Measurements from ENCODE around the gene SLC10A7. TPM values are rescaled to one million over a fixed set of nuclear protein-coding genes. Genes with fewer than 3 reads are reported as not detected.

The SLC10A7 gene
- total RNA-seq, 2 experiments from 2014 or later = 8.7 to 9.9 TPM

- Histone ChIP-seq H3K4me3 (ENCODE audit: low read length) (no peak overlapping the region), H3K27ac (ENCODE audit: low read depth in 1 of 2, low read length in 2 of 2) (no peak overlapping the region), H3K9me3 (ENCODE audit: control insufficient read depth in 1 of 2, insufficient read depth in 1 of 2, low read length in 2 of 2) (no peaks in the 10 kb centered on the region), H3K27me3 (ENCODE audit: control insufficient read depth in 1 of 2, insufficient read depth in 2 of 2, low read length in 2 of 2) (no peaks in the 10 kb centered on the region), H3K4me1 (ENCODE audit: insufficient read depth, low read length) (no peaks in the 10 kb centered on the region), H3K36me3 (ENCODE audit: insufficient read depth, low read length) (no peaks in the 10 kb centered on the region)
- no peaks in the 10 kb centered on the region for H3K4me1 Mint-ChIP-seq (ENCODE audit: low read depth)
- H3K9me3 Mint-ChIP-seq = no peaks in the 10 kb centered on the region
- POLR2A ChIA-PET = no interaction called here
- intact Hi-C loops (cut with DNase I, micrococcal nuclease) = no loop called here
- peaks cover 25% of the 10 kb centered on the region for H3K36me3 Mint-ChIP-seq (ENCODE audit: low read depth)
- TF ChIP-seq CTCF (IDR thresholded peaks at IDR 0.05) = no peak
- no peak overlapping the region for H3K4me3 Mint-ChIP-seq
- ATAC-seq (ENCODE audit: poor library complexity) (no peak), DNase-seq (no peak)
- CTCF ChIA-PET = no interaction called here
- H3K27ac Mint-ChIP-seq = no peak overlapping the region
- no peaks in the 10 kb centered on the region for H3K27me3 Mint-ChIP-seq
Measured at GRCh38 chr4:146261041-146261440, 260.7 kb downstream of the SLC10A7 start.

- Mint-ChIP-seq H3K27ac (no peak overlapping the region), H3K36me3 (ENCODE audit: low read depth) (peaks cover 26% of the 10 kb centered on the region), H3K27me3 (no peaks in the 10 kb centered on the region)
Measured at GRCh38 chr4:146260521-146260920, 261.2 kb downstream of the SLC10A7 start.

GRCh38 chr4:146257511-146257910 lies 264.2 kb downstream of the SLC10A7 start:
- Mint-ChIP-seq H3K9me3 (no peaks in the 10 kb centered on the region), H3K36me3 (ENCODE audit: low read depth) (peaks cover 31% of the 10 kb centered on the region), H3K27ac (no peak overlapping the region), H3K4me3 (no peak overlapping the region), H3K4me1 (ENCODE audit: low read depth) (no peaks in the 10 kb centered on the region), H3K27me3 (no peaks in the 10 kb centered on the region)
- ATAC-seq (ENCODE audit: poor library complexity) = no peak
- Histone ChIP-seq H3K4me1 (ENCODE audit: insufficient read depth, low read length) (no peaks in the 10 kb centered on the region), H3K36me3 (ENCODE audit: insufficient read depth, low read length) (no peaks in the 10 kb centered on the region), H3K9me3 (ENCODE audit: control insufficient read depth in 1 of 2, insufficient read depth in 1 of 2, low read length in 2 of 2) (no peaks in the 10 kb centered on the region), H3K27me3 (ENCODE audit: control insufficient read depth in 1 of 2, insufficient read depth in 2 of 2, low read length in 2 of 2) (no peaks in the 10 kb centered on the region), H3K4me3 (ENCODE audit: low read length) (no peak overlapping the region), H3K27ac (ENCODE audit: low read depth in 1 of 2, low read length in 2 of 2) (no peak overlapping the region)
- ChIA-PET CTCF (no interaction called here), POLR2A (no interaction called here)
- intact Hi-C loops (cut with DNase I, micrococcal nuclease) = no loop called here
- no peak for TF ChIP-seq CTCF (IDR thresholded peaks at IDR 0.05)
- no peak for DNase-seq

More at GRCh38 chr4:146260521-146260920, 261.2 kb downstream of the SLC10A7 start:
- Histone ChIP-seq H3K9me3 (ENCODE audit: control insufficient read depth in 1 of 2, insufficient read depth in 1 of 2, low read length in 2 of 2) (no peaks in the 10 kb centered on the region), H3K27ac (ENCODE audit: low read depth in 1 of 2, low read length in 2 of 2) (no peak overlapping the region), H3K36me3 (ENCODE audit: insufficient read depth, low read length) (no peaks in the 10 kb centered on the region), H3K27me3 (ENCODE audit: control insufficient read depth in 1 of 2, insufficient read depth in 2 of 2, low read length in 2 of 2) (no peaks in the 10 kb centered on the region), H3K4me1 (ENCODE audit: insufficient read depth, low read length) (no peaks in the 10 kb centered on the region), H3K4me3 (ENCODE audit: low read length) (no peak overlapping the region)
- no peak for TF ChIP-seq CTCF (IDR thresholded peaks at IDR 0.05)
- ChIA-PET CTCF (interaction anchor here (0.7 kb wide), 1 partner anchor 12 kb away, joined by 3 read pairs; no protein-coding TSS in a partner anchor), POLR2A (no interaction called here)
- no peak for ATAC-seq (ENCODE audit: poor library complexity)
- Mint-ChIP-seq H3K9me3 (no peaks in the 10 kb centered on the region), H3K4me3 (no peak overlapping the region), H3K4me1 (ENCODE audit: low read depth) (no peaks in the 10 kb centered on the region)
- intact Hi-C loops (cut with DNase I, micrococcal nuclease) = no loop called here
- no peak for DNase-seq

Data from CD4-positive, alpha-beta T cell (primary cell).